Measurements from ENCODE around the gene C1orf122.

Gene C1orf122

GRCh38 chr1:37802439-37802838 lies 5.2 kb upstream of the C1orf122 start:
- no peak for DNase-seq

- no peak for DNase-seq
Measured at GRCh38 chr1:37807220-37807554, 403 bp upstream of the C1orf122 start.

- peak; percentile 49 for DNase-seq
Measured at GRCh38 chr1:37808369-37809319, 1.1 kb downstream of the C1orf122 start.

- DNase-seq: no peak
Measured at GRCh38 chr1:37809942-37810341, 2.4 kb downstream of the C1orf122 start.

GRCh38 chr1:37811027-37811655 lies 3.6 kb downstream of the C1orf122 start:
- DNase-seq: peak; percentile 64

- DNase-seq: no peak
Measured at GRCh38 chr1:37813529-37814145, 6.0 kb downstream of the C1orf122 start.

GRCh38 chr1:37814252-37814651 lies 6.7 kb downstream of the C1orf122 start:
- no peak for DNase-seq

GRCh38 chr1:37817481-37817880 lies 9.9 kb downstream of the C1orf122 start:
- DNase-seq: no peak

GRCh38 chr1:37821481-37821880 lies 13.9 kb downstream of the C1orf122 start:
- DNase-seq: no peak

GRCh38 chr1:37822906-37823815 lies 15.6 kb downstream of the C1orf122 start:
- DNase-seq: no peak

- no peak for DNase-seq
Measured at GRCh38 chr1:37824001-37824400, 16.4 kb downstream of the C1orf122 start.

- DNase-seq: no peak
Measured at GRCh38 chr1:37825506-37825905, 17.9 kb downstream of the C1orf122 start.

GRCh38 chr1:37828410-37829074 lies 21.0 kb downstream of the C1orf122 start:
- DNase-seq: no peak

GRCh38 chr1:37831109-37831508 lies 23.5 kb downstream of the C1orf122 start:
- no peak for DNase-seq

GRCh38 chr1:37831809-37832208 lies 24.2 kb downstream of the C1orf122 start:
- no peak for DNase-seq

GRCh38 chr1:37836788-37837187 lies 29.2 kb downstream of the C1orf122 start:
- DNase-seq: no peak

- no peak for DNase-seq
Measured at GRCh38 chr1:37839676-37840075, 32.1 kb downstream of the C1orf122 start.

GRCh38 chr1:37840711-37841110 lies 33.1 kb downstream of the C1orf122 start:
- DNase-seq: no peak

GRCh38 chr1:37841652-37842051 lies 34.1 kb downstream of the C1orf122 start:
- DNase-seq: no peak

- DNase-seq: no peak
Measured at GRCh38 chr1:37844536-37844935, 36.9 kb downstream of the C1orf122 start.

GRCh38 chr1:37845049-37845646 lies 37.6 kb downstream of the C1orf122 start:
- DNase-seq: no peak

- no peak for DNase-seq
Measured at GRCh38 chr1:37845786-37846185, 38.2 kb downstream of the C1orf122 start.
